ENCODE results near the gene AHSA1.
"Not testable (repeated sequence)": the region's sequence is repeated elsewhere in the genome, so short reads cannot be mapped to it uniquely, and the experiment has no call there.

Gene AHSA1

DNA sequence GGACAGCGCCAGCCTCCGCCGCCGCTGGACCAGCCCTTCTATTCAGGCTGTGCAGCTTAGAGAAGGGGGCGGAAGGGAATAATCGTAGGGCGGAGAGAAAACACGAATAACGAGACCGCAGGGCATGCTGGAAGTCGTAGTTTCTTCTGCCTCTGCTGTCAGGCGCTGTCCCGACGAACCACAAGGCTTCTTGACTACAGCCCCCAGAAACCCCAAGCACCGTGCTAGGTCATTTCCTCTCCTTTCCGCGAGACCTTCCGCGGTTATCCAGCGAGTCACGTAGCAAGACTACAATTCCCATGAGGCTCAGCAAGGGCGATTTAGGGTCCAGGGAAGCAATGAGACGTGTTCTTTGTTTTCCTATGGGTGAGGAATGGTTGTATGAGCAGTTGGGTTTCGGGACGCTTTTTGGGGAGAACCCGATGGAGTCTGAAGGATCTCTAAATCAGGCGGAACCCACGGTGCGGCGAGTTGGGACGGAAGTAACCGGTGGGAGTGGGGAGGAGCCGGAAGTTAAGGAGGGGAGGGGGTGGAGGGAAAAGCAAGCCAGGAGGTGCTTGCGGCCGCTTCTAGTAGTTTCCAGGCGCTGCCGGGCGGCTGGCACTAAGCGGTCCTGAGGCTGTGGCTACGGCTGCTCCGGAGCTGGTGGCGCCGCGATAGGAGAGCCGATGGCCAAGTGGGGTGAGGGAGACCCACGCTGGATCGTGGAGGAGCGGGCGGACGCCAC lies at the start of gene AHSA1, which contains the start of gene VIPAS39:
Gene AHSA1 (plus strand): TSS at position 572 of the 727 bp plus-strand sequence. CDS start 97 bp downstream, at position 669.
Gene VIPAS39 (minus strand): TSS at position 80 of the 727 bp plus-strand sequence. CDS start 3,499 bp downstream, outside the sequence.
- peak; percentile 100 for DNase-seq

GRCh38 chr14:77409131-77409533 lies 48.8 kb upstream of the AHSA1 start:
- DNase-seq: peak; percentile 3

- not testable (repeated sequence) for DNase-seq
Measured at GRCh38 chr14:77415403-77416030, 42.4 kb upstream of the AHSA1 start.

- DNase-seq: not testable (repeated sequence)
Measured at GRCh38 chr14:77416098-77416497, 41.8 kb upstream of the AHSA1 start.

DNA sequence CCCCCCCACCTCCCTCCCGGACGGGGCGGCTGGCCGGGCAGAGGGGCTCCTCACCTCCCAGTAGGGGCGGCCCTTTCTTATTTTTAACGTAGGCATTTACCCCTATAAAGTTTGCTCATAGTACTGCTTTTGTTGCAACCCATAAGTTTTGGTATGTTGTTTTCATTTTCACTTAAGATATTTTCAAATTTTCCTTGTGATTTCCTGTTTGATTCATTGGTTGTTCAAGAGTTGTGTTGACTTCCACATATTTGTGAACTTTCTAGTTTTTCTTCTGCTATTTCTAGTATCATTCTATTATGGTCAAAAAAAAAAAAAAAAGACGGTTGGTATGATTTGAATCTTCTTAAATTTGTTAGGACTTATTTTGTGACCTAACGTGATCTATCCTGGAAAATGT lies 41.1 kb upstream of the AHSA1 start:
- no peak for DNase-seq

DNA sequence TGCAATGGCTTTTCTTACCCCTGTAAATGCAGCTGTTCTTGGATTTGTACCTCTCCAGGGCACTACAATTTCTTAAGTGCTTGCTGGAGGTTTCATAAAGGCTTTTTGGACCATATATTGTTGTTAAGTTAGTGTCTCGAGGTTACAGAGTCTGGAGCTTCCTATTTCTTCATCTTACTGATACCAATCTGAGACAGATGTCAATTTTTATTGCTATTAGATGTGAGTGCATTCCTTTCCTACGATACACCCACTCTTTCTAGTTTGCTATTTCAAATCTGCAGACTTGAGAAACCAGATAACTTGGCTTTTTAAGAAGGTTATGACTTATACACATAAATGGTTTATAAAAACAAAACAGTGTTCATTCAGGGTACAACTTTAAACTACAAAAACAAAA lies 36.7 kb upstream of the AHSA1 start:
- DNase-seq: no peak

DNA sequence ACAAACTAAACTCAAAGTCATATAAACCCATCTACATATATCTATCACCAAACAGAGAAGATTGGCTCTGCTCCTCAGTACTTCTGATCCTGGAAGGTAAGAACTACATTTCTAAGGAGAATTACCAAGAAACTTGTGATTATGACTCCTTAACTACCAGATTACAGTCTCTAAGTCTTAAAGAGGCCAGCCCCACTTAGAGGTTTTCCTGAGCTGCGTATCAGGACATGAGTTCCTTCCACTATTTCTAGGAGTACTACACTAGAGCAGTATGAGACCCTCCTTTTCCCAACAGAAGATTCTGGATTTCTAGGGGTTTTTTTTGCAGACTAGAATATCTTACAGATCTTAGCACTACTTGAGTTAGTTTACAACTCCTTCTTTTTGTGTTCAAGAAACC lies 34.5 kb upstream of the AHSA1 start, which contains the start of gene NOXRED1:
Gene NOXRED1 (minus strand): TSS at position 101 of the 400 bp plus-strand sequence. CDS start 634 bp downstream, outside the sequence.
- no peak for DNase-seq

GRCh38 chr14:77424862-77425261 lies 33.0 kb upstream of the AHSA1 start:
- DNase-seq: no peak

DNA sequence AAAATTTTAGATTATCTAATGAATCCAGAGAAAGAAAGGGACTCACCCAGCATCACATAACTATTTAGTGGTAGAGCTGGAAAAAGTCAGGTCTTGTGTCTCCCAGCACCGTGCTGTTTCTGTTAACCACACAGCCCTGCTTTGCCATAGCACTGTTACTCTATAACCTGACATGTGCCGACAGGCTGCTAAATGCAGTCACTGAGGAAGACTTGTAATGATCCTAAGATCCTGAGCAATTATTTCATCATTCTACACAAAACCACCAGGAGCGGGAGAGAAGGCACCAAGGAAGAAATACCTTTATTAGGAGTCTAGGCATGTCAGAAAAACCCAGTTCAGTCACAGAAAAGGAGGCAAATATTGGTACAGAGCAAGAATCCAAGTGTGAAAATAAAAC lies 31.5 kb upstream of the AHSA1 start:
- no peak for DNase-seq

- no peak for DNase-seq
Measured at GRCh38 chr14:77436042-77436441, 21.9 kb upstream of the AHSA1 start.

DNA sequence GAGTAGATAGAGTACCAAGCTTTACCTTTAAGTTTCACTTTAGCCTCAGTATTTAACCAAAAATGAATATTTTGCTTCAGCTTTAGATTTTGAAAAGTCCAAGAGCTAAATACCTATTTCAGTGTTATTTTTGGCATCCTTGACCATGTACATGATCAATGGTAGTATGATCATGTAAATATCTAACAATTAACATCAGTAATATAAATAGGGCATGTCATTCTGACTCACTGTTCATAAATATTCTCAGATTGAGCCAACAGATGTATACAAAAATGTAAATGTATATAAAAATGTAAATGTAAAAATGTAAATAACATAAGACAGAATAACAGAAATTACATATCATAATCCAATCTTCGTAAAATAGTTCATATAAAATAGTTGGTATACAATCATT lies 19.3 kb upstream of the AHSA1 start:
- no peak for DNase-seq

DNA sequence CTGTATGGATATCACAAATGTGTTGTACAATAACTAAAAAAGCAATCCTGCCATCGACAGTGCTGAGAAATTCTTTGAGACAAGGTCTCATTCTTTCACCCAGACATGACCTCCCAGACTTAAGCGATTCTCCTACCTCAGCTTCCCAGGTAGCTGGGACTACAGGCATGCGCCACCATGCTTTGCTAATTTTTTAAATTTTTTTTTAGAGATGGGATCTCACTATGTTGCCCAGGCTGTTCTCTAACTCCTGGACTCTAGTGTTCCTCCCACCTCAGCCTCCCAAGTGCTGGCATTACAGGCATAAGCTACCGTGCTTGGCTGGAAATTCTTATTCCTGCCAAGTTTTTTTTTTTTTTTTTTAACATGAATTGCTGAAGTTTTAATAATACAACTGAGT lies 18.0 kb upstream of the AHSA1 start:
- no peak for DNase-seq

DNA sequence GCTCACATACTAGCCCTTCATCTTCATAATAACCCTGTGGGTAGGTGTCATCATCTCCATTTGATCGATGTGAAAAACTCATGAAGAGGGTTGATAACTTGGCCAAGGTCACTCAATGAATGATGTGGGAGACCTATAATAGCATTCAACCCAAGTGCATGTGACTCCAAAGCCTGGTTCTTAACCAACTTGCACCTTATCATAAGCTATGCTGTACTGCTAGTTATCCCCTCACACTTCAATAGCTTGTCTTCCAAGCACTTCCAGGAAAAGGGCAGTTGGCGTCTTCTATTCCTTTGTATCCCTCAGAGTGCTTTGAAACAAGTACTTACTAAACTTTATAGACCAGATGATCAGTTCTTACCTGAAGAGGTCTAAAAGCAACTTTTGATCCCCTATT lies 15.7 kb upstream of the AHSA1 start:
- DNase-seq: no peak

- no peak for DNase-seq
Measured at GRCh38 chr14:77455966-77456640, 1.8 kb upstream of the AHSA1 start.

DNA sequence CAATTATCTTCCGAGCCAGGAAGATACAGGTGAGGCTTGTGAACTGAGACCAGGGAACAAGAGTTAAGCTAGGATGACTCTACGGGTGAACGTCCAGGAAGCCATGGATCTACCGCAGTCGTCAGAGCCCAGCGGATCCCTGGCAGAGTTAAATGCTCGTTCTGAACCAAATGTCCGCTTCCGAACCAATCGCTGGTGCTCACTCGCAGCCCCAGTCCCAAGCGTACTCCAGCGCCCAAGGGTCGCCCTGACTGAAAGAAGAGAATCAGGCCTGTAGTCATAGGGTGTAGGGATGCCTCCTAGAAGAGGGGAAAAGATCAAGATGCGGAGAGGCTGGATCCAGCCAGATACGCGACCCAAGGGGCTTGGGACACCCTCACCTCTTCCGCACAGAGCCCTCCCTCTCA lies 775 bp upstream of the AHSA1 start:
- DNase-seq: no peak

GRCh38 chr14:77458249-77458950 lies 507 bp downstream of the AHSA1 start:
- DNase-seq: peak; percentile 12

GRCh38 chr14:77459072-77459723 lies 1.3 kb downstream of the AHSA1 start:
- peak; percentile 98 for DNase-seq

- DNase-seq: no peak
Measured at GRCh38 chr14:77467801-77468200, 9.9 kb downstream of the AHSA1 start.

- no peak for DNase-seq
Measured at GRCh38 chr14:77469067-77469505, 11.2 kb downstream of the AHSA1 start.

- DNase-seq: no peak
Measured at GRCh38 chr14:77469539-77469938, 11.6 kb downstream of the AHSA1 start.

- no peak for DNase-seq
Measured at GRCh38 chr14:77470224-77470870, 12.5 kb downstream of the AHSA1 start.

- no peak for DNase-seq
Measured at GRCh38 chr14:77473921-77474320, 16.0 kb downstream of the AHSA1 start.

Data from NCI-H1694 (cell line).